Testis (tissue), 2 donors: ENCODE results near the gene WASF2.

Experiments used
- POLR2A ChIP-seq: fragments of 450-650 bp; IDR thresholded peaks from one replicate; pipeline ENCODE4 v1.6.1; 2017; ENCODE audit warnings: antibody characterized with exemption, mild to moderate bottlenecking, moderate library complexity
- TF ChIP-seq, protein P1 (sequence below), 3 experiments: fragments of 450-650 bp in 2 of 3; fragments of 200-600 bp in 1 of 3; sonication (generic) in 1 of 3; IDR thresholded peaks; one replicate each; pipeline ENCODE4 v1.5.1; 2016 to 2019; ENCODE audit warnings: antibody characterized with exemption in 3 of 3, mild to moderate bottlenecking in 2 of 3, moderate library complexity in 1 of 3

DNA sequence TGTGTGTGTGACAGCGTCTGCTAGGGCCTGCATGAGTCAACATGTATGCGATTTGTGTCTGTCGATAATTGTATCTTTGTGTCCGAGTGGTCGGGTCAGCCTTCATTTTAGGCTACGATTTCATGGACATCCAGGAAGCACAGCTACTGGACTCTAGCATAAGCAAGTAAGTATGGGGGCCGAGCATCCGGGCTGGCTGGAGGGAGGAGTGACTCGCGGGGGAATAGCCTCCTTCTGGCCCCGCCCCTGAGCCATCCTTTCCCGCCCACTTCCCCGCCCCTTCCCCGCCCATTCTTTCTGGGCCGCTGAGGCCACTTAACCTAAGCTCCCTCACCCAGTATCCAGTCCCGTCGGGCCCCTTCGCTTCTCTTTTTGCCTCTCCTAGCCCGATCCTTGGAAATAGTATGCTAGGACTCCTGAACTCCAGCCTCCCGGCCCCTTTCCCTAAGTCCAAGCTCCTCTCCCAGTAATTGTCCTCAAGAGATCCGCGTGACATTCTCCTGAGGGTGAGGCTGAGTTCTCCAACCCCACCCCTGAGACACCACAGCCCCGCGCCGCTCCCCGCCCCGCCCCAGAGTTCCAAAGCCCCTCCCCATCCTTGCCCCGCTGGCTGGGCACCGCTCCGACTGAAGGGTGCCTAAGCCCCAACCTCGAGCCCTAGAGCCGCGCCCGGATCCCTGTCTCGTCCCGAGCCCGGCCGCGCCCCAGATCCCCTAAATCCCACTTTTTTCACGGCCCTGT, 124.4 kb downstream of the WASF2 start:
- no peak for TF ChIP-seq POLR2A
- TF ChIP-seq, protein P1, sequence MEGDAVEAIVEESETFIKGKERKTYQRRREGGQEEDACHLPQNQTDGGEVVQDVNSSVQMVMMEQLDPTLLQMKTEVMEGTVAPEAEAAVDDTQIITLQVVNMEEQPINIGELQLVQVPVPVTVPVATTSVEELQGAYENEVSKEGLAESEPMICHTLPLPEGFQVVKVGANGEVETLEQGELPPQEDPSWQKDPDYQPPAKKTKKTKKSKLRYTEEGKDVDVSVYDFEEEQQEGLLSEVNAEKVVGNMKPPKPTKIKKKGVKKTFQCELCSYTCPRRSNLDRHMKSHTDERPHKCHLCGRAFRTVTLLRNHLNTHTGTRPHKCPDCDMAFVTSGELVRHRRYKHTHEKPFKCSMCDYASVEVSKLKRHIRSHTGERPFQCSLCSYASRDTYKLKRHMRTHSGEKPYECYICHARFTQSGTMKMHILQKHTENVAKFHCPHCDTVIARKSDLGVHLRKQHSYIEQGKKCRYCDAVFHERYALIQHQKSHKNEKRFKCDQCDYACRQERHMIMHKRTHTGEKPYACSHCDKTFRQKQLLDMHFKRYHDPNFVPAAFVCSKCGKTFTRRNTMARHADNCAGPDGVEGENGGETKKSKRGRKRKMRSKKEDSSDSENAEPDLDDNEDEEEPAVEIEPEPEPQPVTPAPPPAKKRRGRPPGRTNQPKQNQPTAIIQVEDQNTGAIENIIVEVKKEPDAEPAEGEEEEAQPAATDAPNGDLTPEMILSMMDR (IDR thresholded peaks at IDR 0.05): no peak
